SK-N-SH treated with all-trans-retinoic acid at 6 μM for 48 hours (cell line): ENCODE results near the gene UBXN6.

Experiments used
- ATAC-seq: fragments of 200-7000 bp; cut with Tn5 transposase; 3 replicates; pipeline ENCODE4 v1.9.1; 2020; ENCODE audit warnings: mild to moderate bottlenecking, moderate library complexity
- ARNTL ChIP-seq: fragments of 450-650 bp; formaldehyde crosslinking; IDR thresholded peaks from 2 replicates; pipeline ENCODE4 v1.5.0; 2020; ENCODE audit warnings: low read depth, mild to moderate bottlenecking, moderate library complexity, borderline replicate concordance
- BACH2 ChIP-seq: fragments of 250-450 bp; sonication (Bioruptor Pico); IDR thresholded peaks from 2 replicates; pipeline ENCODE4 v1.9.0; 2021; ENCODE audit warnings: mild to moderate bottlenecking, borderline replicate concordance
- CREB5 ChIP-seq: fragments of 250-450 bp; sonication (Bioruptor Pico); IDR thresholded peaks from 2 replicates; pipeline ENCODE4 v1.5.1; 2020; ENCODE audit warnings: low read depth, mild to moderate bottlenecking, moderate library complexity
- CSDC2 ChIP-seq: fragments of 250-450 bp; sonication (Bioruptor Pico); IDR thresholded peaks from 2 replicates; pipeline ENCODE4 v1.5.0; 2020; ENCODE audit warnings: mild to moderate bottlenecking, moderate library complexity
- CSRNP3 ChIP-seq: fragments of 250-450 bp; sonication (Bioruptor Pico); IDR thresholded peaks from 2 replicates; pipeline ENCODE4 v1.5.1; 2021; ENCODE audit warnings: mild to moderate bottlenecking, moderate library complexity
- ESRRG ChIP-seq: fragments of 250-450 bp; sonication (Bioruptor Pico); IDR thresholded peaks from 2 replicates; pipeline ENCODE4 v1.6.1; 2021; ENCODE audit warnings: mild to moderate bottlenecking
- GLIS3 ChIP-seq: fragments of 250-450 bp; sonication (Bioruptor Pico); IDR thresholded peaks from 2 replicates; pipeline ENCODE4 v1.5.0; 2020; ENCODE audit warnings: mild to moderate bottlenecking, moderate library complexity
- ISL1 ChIP-seq: fragments of 250-450 bp; sonication (Bioruptor Pico); IDR thresholded peaks from 2 replicates; pipeline ENCODE4 v2.1.2; 2022; ENCODE audit warnings: mild to moderate bottlenecking, moderate library complexity
- OSR1 ChIP-seq: fragments of 250-450 bp; sonication (Bioruptor Pico); IDR thresholded peaks from 2 replicates; pipeline ENCODE4 v1.8.0; 2022; ENCODE audit warnings: moderate library complexity, mild to moderate bottlenecking, inconsistent platforms
- POU6F1 ChIP-seq: fragments of 250-450 bp; sonication (Bioruptor Pico); IDR thresholded peaks from 2 replicates; pipeline ENCODE4 v1.8.0; 2021; ENCODE audit warnings: low read depth, mild to moderate bottlenecking, moderate library complexity, borderline replicate concordance
- PPARA ChIP-seq: fragments of 250-450 bp; sonication (Bioruptor Pico); IDR thresholded peaks from 2 replicates; pipeline ENCODE4 v1.5.0; 2020; ENCODE audit warnings: mild to moderate bottlenecking, borderline replicate concordance
- RARB ChIP-seq: fragments of 250-450 bp; sonication (Bioruptor Pico); IDR thresholded peaks from 2 replicates; pipeline ENCODE4 v1.8.0; 2021; ENCODE audit warnings: mild to moderate bottlenecking, moderate library complexity
- SNAI2 ChIP-seq: fragments of 250-450 bp; sonication (Bioruptor Pico); IDR thresholded peaks from 2 replicates; pipeline ENCODE4 v1.5.0; 2020; ENCODE audit warnings: mild to moderate bottlenecking, moderate library complexity
- TCF4 ChIP-seq: fragments of 250-450 bp; sonication (Bioruptor Pico); IDR thresholded peaks from 2 replicates; pipeline ENCODE4 v1.8.0; 2021; ENCODE audit warnings: mild to moderate bottlenecking, moderate library complexity, borderline replicate concordance
- TOX ChIP-seq: fragments of 250-450 bp; sonication (Bioruptor Pico); IDR thresholded peaks from 2 replicates; pipeline ENCODE4 v1.8.0; 2021; ENCODE audit warnings: mild to moderate bottlenecking, moderate library complexity, borderline replicate concordance
- TSHZ2 ChIP-seq: fragments of 250-450 bp; sonication (Bioruptor Pico); IDR thresholded peaks from 2 replicates; pipeline ENCODE4 v1.5.0; 2020; ENCODE audit warnings: mild to moderate bottlenecking, moderate library complexity
- ZC3H10 ChIP-seq: fragments of 250-450 bp; sonication (Bioruptor Pico); IDR thresholded peaks from 2 replicates; pipeline ENCODE4 v1.5.1; 2021; ENCODE audit warnings: mild to moderate bottlenecking, moderate library complexity
- ZFP3 ChIP-seq: fragments of 250-450 bp; sonication (Bioruptor Pico); IDR thresholded peaks from 2 replicates; pipeline ENCODE4 v1.5.0; 2020; ENCODE audit warnings: mild to moderate bottlenecking, moderate library complexity
- ZFP30 ChIP-seq: fragments of 450-650 bp; formaldehyde crosslinking; IDR thresholded peaks from 2 replicates; pipeline ENCODE4 v1.5.0; 2022; ENCODE audit warnings: mild to moderate bottlenecking, moderate library complexity
- ZNF565 ChIP-seq: fragments of 450-650 bp; formaldehyde crosslinking; conservative IDR thresholded peaks from 2 replicates; pipeline ENCODE4 v1.5.0; 2020; ENCODE audit warnings: low read depth, mild to moderate bottlenecking, moderate library complexity
- ZNF70 ChIP-seq: fragments of 450-650 bp; formaldehyde crosslinking; IDR thresholded peaks from 2 replicates; pipeline ENCODE4 v1.5.0; 2020; ENCODE audit warnings: mild to moderate bottlenecking, moderate library complexity
- ZNF8 ChIP-seq: fragments of 450-650 bp; formaldehyde crosslinking; IDR thresholded peaks from 2 replicates; pipeline ENCODE4 v1.5.0; 2020; ENCODE audit warnings: mild to moderate bottlenecking, moderate library complexity

UBXN6 gene

GRCh38 chr19:4448147-4448985 is 9.2 kb downstream of the UBXN6 start (continued):
- TF ChIP-seq TSHZ2 (CRISPR knock-in tag) (no peak), ISL1 (CRISPR knock-in tag) (no peak), OSR1 (CRISPR knock-in tag) (no peak), CSRNP3 (no peak), ZC3H10 (CRISPR knock-in tag) (no peak), CSDC2 (CRISPR knock-in tag) (no peak), GLIS3 (no peak), ARNTL (CRISPR knock-in tag) (no peak)

GRCh38 chr19:4447327-4448146 is 10.1 kb downstream of the UBXN6 start:
- no peak for ATAC-seq
- TF ChIP-seq ZNF8 (CRISPR knock-in tag) (no peak), TCF4 (CRISPR knock-in tag) (no peak), CSRNP3 (no peak), BACH2 (no peak), ZFP3 (CRISPR knock-in tag) (no peak), POU6F1 (CRISPR knock-in tag) (no peak), ZNF70 (CRISPR knock-in tag) (no peak), ISL1 (CRISPR knock-in tag) (no peak)

GRCh38 chr19:4446704-4447200 is 10.8 kb downstream of the UBXN6 start:
- ATAC-seq: no peak
- TF ChIP-seq ISL1 (CRISPR knock-in tag) (no peak), PPARA (CRISPR knock-in tag) (no peak), SNAI2 (CRISPR knock-in tag) (no peak), OSR1 (CRISPR knock-in tag) (no peak), ZFP30 (no peak), POU6F1 (CRISPR knock-in tag) (no peak), TSHZ2 (CRISPR knock-in tag) (no peak), RARB (CRISPR knock-in tag) (no peak), CREB5 (no peak), ESRRG (CRISPR knock-in tag) (no peak), ZNF8 (CRISPR knock-in tag) (no peak), TOX (no peak), ZFP3 (CRISPR knock-in tag) (no peak), GLIS3 (no peak), BACH2 (no peak), ZC3H10 (CRISPR knock-in tag) (no peak), ZNF565 (CRISPR knock-in tag) (no peak), ZNF70 (CRISPR knock-in tag) (no peak)
